ENCODE results near the gene AHSG.

Gene AHSG

DNA sequence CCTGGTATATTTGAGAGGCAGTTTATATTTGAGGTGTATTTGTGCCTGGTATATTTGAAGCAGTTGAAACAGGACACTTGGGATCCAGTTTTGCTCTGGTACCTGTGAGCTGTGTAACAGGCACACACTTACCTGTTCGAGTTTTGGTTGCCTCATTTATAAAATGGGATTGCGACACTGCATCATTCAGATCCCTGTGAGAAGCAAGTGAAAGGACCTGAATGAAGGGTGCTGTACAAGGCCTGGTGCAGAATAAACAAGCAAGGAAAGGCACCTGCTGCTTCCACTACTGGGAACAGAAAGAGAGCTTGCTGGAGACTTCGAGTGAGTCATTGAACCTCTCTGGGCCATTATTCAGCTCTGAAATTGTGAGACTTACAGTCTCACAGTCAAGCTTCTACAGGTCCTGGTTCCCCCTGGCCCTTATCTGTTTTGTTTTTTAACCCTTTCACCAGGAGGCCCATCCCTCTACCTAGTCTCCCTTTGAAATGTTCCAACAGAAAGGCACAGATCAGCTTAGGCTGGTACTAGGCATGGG lies 38.9 kb downstream of the AHSG start:
- TF ChIP-seq, protein P1, sequence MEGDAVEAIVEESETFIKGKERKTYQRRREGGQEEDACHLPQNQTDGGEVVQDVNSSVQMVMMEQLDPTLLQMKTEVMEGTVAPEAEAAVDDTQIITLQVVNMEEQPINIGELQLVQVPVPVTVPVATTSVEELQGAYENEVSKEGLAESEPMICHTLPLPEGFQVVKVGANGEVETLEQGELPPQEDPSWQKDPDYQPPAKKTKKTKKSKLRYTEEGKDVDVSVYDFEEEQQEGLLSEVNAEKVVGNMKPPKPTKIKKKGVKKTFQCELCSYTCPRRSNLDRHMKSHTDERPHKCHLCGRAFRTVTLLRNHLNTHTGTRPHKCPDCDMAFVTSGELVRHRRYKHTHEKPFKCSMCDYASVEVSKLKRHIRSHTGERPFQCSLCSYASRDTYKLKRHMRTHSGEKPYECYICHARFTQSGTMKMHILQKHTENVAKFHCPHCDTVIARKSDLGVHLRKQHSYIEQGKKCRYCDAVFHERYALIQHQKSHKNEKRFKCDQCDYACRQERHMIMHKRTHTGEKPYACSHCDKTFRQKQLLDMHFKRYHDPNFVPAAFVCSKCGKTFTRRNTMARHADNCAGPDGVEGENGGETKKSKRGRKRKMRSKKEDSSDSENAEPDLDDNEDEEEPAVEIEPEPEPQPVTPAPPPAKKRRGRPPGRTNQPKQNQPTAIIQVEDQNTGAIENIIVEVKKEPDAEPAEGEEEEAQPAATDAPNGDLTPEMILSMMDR (IDR thresholded peaks at IDR 0.05): no peak

DNA sequence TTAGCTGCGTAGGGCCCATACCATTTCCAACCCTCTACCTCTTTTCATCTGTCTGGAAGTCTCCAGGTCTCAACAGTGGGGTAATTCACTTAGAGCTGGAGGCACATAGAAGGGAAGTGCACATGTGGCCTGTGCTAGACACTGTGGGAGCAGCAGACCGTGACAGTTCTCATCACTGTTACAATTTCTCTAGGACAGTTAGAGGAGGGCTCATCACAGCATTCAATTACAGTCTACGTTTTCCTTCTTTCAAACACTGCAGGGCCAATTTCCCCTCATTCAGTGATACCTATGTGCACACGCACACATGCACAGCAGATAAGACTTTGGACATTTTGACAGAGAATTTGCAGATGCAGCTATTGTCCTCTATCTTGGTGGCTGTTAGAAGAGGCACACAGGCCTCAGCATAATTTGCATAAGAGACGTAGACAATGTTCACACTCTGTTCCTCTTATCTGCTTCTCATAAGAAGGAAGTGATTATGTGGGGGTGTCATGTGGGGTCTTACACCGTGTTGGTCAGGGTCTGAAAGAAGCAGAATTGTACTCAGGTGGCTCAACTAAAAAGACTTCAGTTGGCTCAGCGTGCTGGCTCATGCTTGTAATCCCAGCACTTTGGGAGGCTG lies 40.3 kb downstream of the AHSG start:
- TF ChIP-seq, protein P1 (IDR thresholded peaks at IDR 0.05): no peak

DNA sequence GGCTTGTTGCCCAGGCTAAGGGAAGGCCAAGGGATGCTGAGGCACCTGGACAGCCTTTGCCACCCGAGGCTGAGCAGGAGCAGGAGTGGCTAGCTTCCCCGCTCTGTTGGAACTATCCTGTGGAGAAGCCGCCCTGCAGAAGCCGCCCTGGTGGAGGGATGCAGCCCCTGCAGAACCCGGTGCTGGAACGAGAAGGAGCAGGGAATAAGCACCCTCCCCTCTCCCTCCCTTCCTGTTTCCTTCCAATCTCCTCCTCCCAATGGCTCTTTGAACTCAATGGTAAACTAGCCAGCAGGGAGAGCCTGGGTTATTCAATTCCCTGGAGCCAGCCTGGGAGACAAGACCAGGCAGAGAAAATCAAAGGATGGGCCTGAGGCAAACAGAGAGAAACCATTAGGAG lies 41.1 kb downstream of the AHSG start:
- TF ChIP-seq, protein P1 (IDR thresholded peaks at IDR 0.05): no peak

DNA sequence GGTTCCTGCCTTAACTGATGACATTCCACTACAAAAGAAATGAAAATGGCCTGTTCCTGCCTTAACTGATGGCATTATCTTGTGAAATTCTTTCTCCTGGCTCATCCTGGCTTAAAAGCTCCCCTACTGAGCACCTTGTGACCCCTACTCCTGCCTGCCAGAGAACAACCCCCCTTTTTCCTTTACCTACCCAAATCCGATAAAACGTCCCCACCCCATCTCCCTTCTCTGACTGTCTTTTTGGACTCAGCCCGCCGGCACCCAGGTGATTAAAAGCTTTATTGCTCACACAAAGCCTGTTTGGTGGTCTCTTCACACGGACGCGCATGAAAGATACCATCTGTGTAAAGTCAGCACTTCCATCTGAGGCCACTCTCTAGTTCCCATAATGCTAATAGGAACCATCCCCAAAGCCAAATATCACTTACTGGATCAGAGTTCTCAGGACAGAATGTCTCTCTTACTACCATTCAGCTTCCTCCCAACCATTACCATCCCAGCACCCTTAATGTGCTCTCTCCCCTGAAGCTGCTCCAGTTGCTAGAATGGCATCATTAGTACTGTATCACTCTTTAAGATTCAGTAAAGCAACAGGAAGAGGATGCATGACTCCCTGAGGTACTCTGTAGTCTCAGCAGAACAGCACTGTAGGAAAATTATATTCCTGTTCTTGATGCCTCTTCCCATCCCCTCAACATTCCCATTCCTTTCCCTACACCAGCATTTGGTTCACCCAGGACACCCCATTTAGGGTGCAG lies 50.7 kb downstream of the AHSG start:
- TF ChIP-seq, protein P1 (IDR thresholded peaks at IDR 0.05): no peak

DNA sequence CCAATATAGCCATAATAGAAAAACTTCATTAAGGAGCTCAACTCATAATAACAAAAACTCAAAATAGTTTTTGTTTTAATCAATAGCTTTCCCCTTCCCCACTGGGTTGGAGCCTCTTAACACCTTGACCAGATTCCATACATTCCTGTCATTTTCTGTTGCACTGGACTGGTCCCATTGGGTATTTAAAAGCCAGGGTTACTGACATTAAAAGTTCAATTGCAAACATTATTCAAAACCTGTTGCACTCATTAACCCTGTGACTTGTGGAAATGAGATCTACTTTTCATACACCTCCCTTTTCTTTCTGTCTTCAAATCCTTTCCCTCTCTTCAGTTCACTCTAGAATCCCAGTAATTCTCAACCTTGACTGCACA lies 51.2 kb downstream of the AHSG start:
- TF ChIP-seq, protein P1 (IDR thresholded peaks at IDR 0.05): no peak

DNA sequence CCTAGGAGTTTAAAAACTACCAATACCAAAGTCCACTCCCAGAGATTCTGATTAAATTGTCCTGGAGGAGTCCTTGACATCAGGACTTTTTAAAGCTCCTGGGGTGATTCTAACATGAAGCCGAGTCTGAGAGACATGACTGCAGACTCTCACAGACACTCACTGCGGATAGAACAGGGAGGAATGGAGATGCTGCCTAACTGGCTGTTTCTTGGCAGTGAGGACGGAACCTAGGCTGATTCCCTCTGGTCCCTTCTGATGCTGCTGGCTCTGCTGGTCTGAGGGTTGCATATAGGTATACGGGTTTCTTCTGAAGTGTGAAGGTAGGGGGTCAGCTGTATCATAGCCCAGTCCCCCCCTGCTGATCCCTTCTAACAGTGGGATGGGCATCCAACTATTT lies 51.6 kb downstream of the AHSG start:
- TF ChIP-seq, protein P1 (IDR thresholded peaks at IDR 0.05): no peak

DNA sequence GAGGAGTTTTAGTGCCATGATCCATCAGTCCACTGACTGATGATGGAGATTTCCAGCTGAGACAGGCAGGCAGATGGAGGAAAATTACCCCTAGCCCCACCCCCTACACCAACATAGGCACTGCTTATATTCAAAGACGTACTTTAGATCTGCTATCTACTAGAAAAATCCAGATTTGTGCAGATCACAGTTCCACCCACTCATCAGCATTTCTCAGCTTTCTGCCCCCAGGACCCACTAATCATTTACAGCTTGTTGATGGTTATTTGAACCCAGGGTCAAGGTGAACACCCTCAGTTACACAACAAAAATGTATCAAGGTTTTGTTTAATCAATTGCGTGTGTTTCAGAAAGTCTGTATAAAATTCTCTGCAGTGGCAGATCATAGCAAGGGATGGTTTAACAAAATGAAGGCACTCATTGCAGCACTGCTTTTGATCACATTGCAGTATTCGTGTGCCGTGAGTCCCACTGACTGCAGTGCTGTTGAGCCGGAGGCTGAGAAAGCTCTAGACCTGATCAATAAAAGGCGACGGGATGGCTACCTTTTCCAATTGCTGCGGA lies 52.8 kb downstream of the AHSG start, which contains the start of gene HRG:
HRG (plus strand) TSS at position 390 of the 564 bp plus-strand sequence; CDS start at position 408, 18 bp downstream.
- TF ChIP-seq, protein P1 (IDR thresholded peaks at IDR 0.05): no peak
